ENCODE results near the gene AFDN. TPM values are rescaled to one million over a fixed set of nuclear protein-coding genes. Genes with fewer than 3 reads are reported as not detected.

Gene AFDN
- total and polyA plus RNA-seq, 10 of the 15 experiments (the other 5 are each of a cell fraction or from before 2014, with no cell fraction given): 5.7 to 68.2 (median 45.1) TPM

DNA sequence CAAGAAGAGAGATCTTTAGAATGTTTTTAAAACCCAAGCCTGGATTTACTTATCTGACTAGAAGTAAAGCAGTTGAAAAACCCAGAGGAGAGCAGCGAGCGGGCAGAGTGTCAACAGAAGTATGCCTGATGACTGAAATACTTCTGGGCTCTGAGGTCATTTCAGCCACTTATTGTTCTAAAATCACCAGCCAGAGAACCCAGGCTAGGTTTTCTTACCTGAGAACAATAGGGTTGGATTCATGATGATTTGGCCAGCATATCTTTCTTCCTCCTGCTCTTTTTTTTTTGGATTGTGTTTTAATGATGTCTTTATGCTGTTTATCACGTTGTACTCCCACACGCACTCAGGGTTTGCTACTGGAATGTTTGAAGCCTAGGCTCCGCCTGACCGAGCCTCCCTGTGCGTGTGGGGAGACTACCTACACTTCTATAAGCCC lies 107.7 kb downstream of the AFDN start:
- SMC1A ChIA-PET (ENCODE audit: uncharacterized antibody, unreplicated experiment): no interaction called here
- no peak overlapping the region for H3K4me3 ChIP-seq
- POLR2A ChIA-PET: no interaction called here
- H3K79me2 ChIP-seq (ENCODE audit: control insufficient read depth, insufficient read depth, low read length): no peaks in the 10 kb centered on the region
- H3K4me2 ChIP-seq (ENCODE audit: control insufficient read depth, insufficient read depth): no peak overlapping the region
- no peaks in the 10 kb centered on the region for H3K9me3 ChIP-seq (replicated peaks; ENCODE audit: control insufficient read depth, insufficient read depth, low read length)
- peaks cover 0 to 5% of the 10 kb centered on the region in 2 experiments; a peak in 3 of 4 replicates for H3K36me3 ChIP-seq (ENCODE audit: control insufficient read depth in 2 of 2, insufficient read depth in 2 of 2, low read length in 1 of 2)
- intact Hi-C loops (cut with micrococcal nuclease; ENCODE audit: unreplicated experiment) (no loop called here), in situ Hi-C loops (cut with MboI) (no loop called here)
- DNase-seq (ENCODE audit: low read depth, low spot score) (no peak), FAIRE-seq (no peak), ATAC-seq (no peak)
- WGBS (ENCODE audit: insufficient coverage, insufficient replicate concordance, low lambda C conversion rate, missing lambda C conversion rate): 95% methylated on average over 7 of the region's 7 CpGs
- H3K27me3 ChIP-seq (replicated peaks in 1 of 2; ENCODE audit: control insufficient read depth in 2 of 2, insufficient read depth in 2 of 2, low read length in 1 of 2): no peaks in the 10 kb centered on the region
- no TSS peak for BruUV-seq (replicated peaks)
- no peaks in the 10 kb centered on the region for H4K20me1 ChIP-seq (ENCODE audit: control insufficient read depth, insufficient read depth)
- H2AFZ ChIP-seq (ENCODE audit: control insufficient read depth, low read depth, low read length): no peak overlapping the region
- RAD21 ChIA-PET (ENCODE audit: unreplicated experiment): no interaction called here
- H3K27ac ChIP-seq (ENCODE audit: control insufficient read depth, insufficient read depth): no peak overlapping the region
- CTCF ChIA-PET: no interaction called here
- H3K9ac ChIP-seq (ENCODE audit: control insufficient read depth, insufficient read depth, low read length): no peak overlapping the region
- no peaks in the 10 kb centered on the region for H3K4me1 ChIP-seq (ENCODE audit: control insufficient read depth, insufficient read depth, low read length)
- TF ChIP-seq, protein P1, sequence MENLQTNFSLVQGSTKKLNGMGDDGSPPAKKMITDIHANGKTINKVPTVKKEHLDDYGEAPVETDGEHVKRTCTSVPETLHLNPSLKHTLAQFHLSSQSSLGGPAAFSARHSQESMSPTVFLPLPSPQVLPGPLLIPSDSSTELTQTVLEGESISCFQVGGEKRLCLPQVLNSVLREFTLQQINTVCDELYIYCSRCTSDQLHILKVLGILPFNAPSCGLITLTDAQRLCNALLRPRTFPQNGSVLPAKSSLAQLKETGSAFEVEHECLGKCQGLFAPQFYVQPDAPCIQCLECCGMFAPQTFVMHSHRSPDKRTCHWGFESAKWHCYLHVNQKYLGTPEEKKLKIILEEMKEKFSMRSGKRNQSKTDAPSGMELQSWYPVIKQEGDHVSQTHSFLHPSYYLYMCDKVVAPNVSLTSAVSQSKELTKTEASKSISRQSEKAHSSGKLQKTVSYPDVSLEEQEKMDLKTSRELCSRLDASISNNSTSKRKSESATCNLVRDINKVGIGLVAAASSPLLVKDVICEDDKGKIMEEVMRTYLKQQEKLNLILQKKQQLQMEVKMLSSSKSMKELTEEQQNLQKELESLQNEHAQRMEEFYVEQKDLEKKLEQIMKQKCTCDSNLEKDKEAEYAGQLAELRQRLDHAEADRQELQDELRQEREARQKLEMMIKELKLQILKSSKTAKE (IDR thresholded peaks at IDR 0.05; ENCODE audit: low read depth, poor library complexity, severe bottlenecking): no peak
- no peak for TF ChIP-seq NR2C2 (IDR thresholded peaks at IDR 0.05; ENCODE audit: borderline replicate concordance, control insufficient read depth, insufficient read length, low read depth)
- TF ChIP-seq MYB (IDR thresholded peaks at IDR 0.05; ENCODE audit: borderline replicate concordance, low read depth, low read length): no peak
- TF ChIP-seq, protein P2, sequence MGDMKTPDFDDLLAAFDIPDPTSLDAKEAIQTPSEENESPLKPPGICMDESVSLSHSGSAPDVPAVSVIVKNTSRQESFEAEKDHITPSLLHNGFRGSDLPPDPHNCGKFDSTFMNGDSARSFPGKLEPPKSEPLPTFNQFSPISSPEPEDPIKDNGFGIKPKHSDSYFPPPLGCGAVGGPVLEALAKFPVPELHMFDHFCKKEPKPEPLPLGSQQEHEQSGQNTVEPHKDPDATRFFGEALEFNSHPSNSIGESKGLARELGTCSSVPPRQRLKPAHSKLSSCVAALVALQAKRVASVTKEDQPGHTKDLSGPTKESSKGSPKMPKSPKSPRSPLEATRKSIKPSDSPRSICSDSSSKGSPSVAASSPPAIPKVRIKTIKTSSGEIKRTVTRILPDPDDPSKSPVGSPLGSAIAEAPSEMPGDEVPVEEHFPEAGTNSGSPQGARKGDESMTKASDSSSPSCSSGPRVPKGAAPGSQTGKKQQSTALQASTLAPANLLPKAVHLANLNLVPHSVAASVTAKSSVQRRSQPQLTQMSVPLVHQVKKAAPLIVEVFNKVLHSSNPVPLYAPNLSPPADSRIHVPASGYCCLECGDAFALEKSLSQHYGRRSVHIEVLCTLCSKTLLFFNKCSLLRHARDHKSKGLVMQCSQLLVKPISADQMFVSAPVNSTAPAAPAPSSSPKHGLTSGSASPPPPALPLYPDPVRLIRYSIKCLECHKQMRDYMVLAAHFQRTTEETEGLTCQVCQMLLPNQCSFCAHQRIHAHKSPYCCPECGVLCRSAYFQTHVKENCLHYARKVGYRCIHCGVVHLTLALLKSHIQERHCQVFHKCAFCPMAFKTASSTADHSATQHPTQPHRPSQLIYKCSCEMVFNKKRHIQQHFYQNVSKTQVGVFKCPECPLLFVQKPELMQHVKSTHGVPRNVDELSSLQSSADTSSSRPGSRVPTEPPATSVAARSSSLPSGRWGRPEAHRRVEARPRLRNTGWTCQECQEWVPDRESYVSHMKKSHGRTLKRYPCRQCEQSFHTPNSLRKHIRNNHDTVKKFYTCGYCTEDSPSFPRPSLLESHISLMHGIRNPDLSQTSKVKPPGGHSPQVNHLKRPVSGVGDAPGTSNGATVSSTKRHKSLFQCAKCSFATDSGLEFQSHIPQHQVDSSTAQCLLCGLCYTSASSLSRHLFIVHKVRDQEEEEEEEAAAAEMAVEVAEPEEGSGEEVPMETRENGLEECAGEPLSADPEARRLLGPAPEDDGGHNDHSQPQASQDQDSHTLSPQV (IDR thresholded peaks at IDR 0.05): no peak
- TF ChIP-seq ATF7 (IDR thresholded peaks at IDR 0.05; ENCODE audit: low read depth): no peak
- no peak for TF ChIP-seq ZNF384 (IDR thresholded peaks at IDR 0.05; ENCODE audit: borderline replicate concordance, low read depth, low read length)
- no peak for TF ChIP-seq ESRRA (IDR thresholded peaks at IDR 0.05; ENCODE audit: low read length)
- no peak for TF ChIP-seq CBX5 (IDR thresholded peaks at IDR 0.05; ENCODE audit: low read depth)
- no peak for TF ChIP-seq ZNF207 (IDR thresholded peaks at IDR 0.05; ENCODE audit: borderline replicate concordance)
- TF ChIP-seq ZNF274 (IDR thresholded peaks at IDR 0.05; ENCODE audit: insufficient read depth, insufficient read length): no peak
- TF ChIP-seq SREBF2 (IDR thresholded peaks at IDR 0.05; ENCODE audit: low read length): no peak
- no peak for TF ChIP-seq ASH2L (IDR thresholded peaks at IDR 0.05; ENCODE audit: borderline replicate concordance, low read depth)
- TF ChIP-seq NRF1 (conservative IDR thresholded peaks at IDR 0.05; ENCODE audit: low read depth, low read length): no peak
- TF ChIP-seq ZNF687 (IDR thresholded peaks at IDR 0.05): no peak

All from GM12878 (cell line).